HUES48 (cell line): ENCODE data around the gene SGK2.
"Not testable (repeated sequence)": the region's sequence is repeated elsewhere in the genome, so short reads cannot be mapped to it uniquely, and the experiment has no call there.

Experiments
- H3K27ac ChIP-seq: one replicate; pipeline ENCODE4 v1.7.0; 2013; ENCODE audit warnings: low read depth, low read length, inconsistent platforms
- H3K27me3 ChIP-seq: 2 replicates; pipeline ENCODE4 v1.6.1; 2013; ENCODE audit warnings: mild to moderate bottlenecking, low read length; ENCODE audit not compliant: control insufficient read depth, insufficient read depth
- H3K36me3 ChIP-seq: 2 replicates; pipeline ENCODE4 v1.6.1; 2013; ENCODE audit warnings: low read length; ENCODE audit not compliant: control insufficient read depth, insufficient read depth
- H3K4me1 ChIP-seq: 2 replicates; pipeline ENCODE4 v1.6.1; 2013; ENCODE audit warnings: mild to moderate bottlenecking, low read length; ENCODE audit not compliant: control insufficient read depth, insufficient read depth
- H3K4me3 ChIP-seq: 2 replicates; pipeline ENCODE4 v1.5.1; 2013; ENCODE audit warnings: mild to moderate bottlenecking, low read depth, low read length
- H3K9ac ChIP-seq: 2 replicates; pipeline ENCODE4 v1.6.1; 2013; ENCODE audit warnings: mild to moderate bottlenecking, low read depth, low read length, moderate library complexity
- H3K9me3 ChIP-seq: 2 replicates; pipeline ENCODE4 v1.6.1; 2013; ENCODE audit warnings: low read length; ENCODE audit not compliant: control insufficient read depth, insufficient read depth

Gene SGK2

DNA sequence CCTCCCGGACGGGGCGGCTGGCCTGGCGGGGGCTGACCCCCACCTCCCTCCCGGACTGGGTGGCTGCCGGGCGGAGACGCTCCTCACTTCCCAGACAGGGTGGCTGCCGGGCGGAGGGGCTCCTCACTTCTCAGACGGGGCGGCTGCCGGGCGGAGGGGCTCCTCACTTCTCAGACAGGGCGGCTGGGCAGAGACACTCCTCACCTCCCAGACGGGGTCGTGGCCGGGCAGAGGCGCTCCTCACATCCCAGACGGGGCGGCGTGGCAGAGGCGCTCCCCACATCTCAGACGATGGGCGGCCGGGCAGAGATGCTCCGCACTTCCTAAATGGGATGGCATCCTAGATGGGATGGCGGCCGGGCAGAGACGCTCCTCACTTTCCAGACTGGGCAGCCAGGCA is 48.5 kb downstream of the SGK2 start:
- not testable (repeated sequence) for H3K9ac ChIP-seq, H3K4me1 ChIP-seq, H3K9me3 ChIP-seq, H3K4me3 ChIP-seq, H3K27ac ChIP-seq, H3K27me3 ChIP-seq
- peaks cover 41% of the 10 kb centered on the region for H3K36me3 ChIP-seq

- Histone ChIP-seq H3K4me3 (no peak overlapping the region), H3K4me1 (no peaks in the 10 kb centered on the region), H3K9me3 (no peaks in the 10 kb centered on the region), H3K9ac (no peak overlapping the region), H3K36me3 (peaks cover 54% of the 10 kb centered on the region), H3K27me3 (no peaks in the 10 kb centered on the region), H3K27ac (no peak overlapping the region)
Measured at GRCh38 chr20:43631598-43631997, 72.8 kb downstream of the SGK2 start.
